ENCODE results near the gene FBLN5.

GRCh38 chr14:91904956-91905645 lies 42.4 kb downstream of the FBLN5 start:
- no peak for TF ChIP-seq EZH2 (IDR thresholded peaks at IDR 0.05)
- TF ChIP-seq POLR2AphosphoS5 (IDR thresholded peaks at IDR 0.05; ENCODE audit: borderline replicate concordance, low read depth, low read length), result no peak
- TF ChIP-seq FOXP2 (optimal IDR thresholded peaks at IDR 0.05; ENCODE audit: control extremely low read depth, extremely low read length, insufficient read depth), result no peak
